Measurements from ENCODE around the gene ELAC1.

The ELAC1 gene

GRCh38 chr18:51021226-51021965 is 53.6 kb downstream of the ELAC1 start:
- DNase-seq = no peak

GRCh38 chr18:51025512-51025911 is 57.7 kb downstream of the ELAC1 start:
- no peak for DNase-seq

GRCh38 chr18:51028201-51028805 is 60.5 kb downstream of the ELAC1 start:
- no peak for DNase-seq

- DNase-seq = no peak
Measured at GRCh38 chr18:51029378-51029693, 61.5 kb downstream of the ELAC1 start.

- peak; percentile 93 for DNase-seq
Measured at GRCh38 chr18:51029694-51030536, 62.1 kb downstream of the ELAC1 start, which contains the start of gene SMAD4. Gene SMAD4, plus strand, starts transcription at chr18:51030213. Its CDS starts 16,834 bp downstream, at chr18:51047047.

- DNase-seq = no peak
Measured at GRCh38 chr18:51030537-51031258, 62.9 kb downstream of the ELAC1 start.

GRCh38 chr18:51032193-51032592 is 64.4 kb downstream of the ELAC1 start:
- DNase-seq = no peak

GRCh38 chr18:51037230-51037629 is 69.4 kb downstream of the ELAC1 start:
- DNase-seq = no peak
